OCI-LY3 (cell line): Measurements from ENCODE around the gene MARCHF9.

Source experiments
- CTCF ChIP-seq: fragments of 200-600, 300-600 bp; sonication (generic); IDR thresholded peaks from 2 replicates; pipeline ENCODE4 v1.5.1; 2014; ENCODE audit warnings: antibody characterized with exemption, low read length, low read depth
- EZH2phosphoT487 ChIP-seq: fragments of 200-600 bp; shearing (Covaris generic); IDR thresholded peaks from 2 replicates; pipeline ENCODE4 v1.6.1; 2018; ENCODE audit warnings: antibody characterized with exemption, mixed run types, low read depth

GRCh38 chr12:57735952-57736740, 18.8 kb upstream of the MARCHF9 start:
- no peak for TF ChIP-seq CTCF
- TF ChIP-seq EZH2phosphoT487 = no peak
